ENCODE measurements around the gene CNTN4. TPM values are rescaled to one million over a fixed set of nuclear protein-coding genes. Genes with fewer than 3 reads are reported as not detected.

CNTN4 gene
- total RNA-seq, 1 experiment from 2014 or later = not detected

DNA sequence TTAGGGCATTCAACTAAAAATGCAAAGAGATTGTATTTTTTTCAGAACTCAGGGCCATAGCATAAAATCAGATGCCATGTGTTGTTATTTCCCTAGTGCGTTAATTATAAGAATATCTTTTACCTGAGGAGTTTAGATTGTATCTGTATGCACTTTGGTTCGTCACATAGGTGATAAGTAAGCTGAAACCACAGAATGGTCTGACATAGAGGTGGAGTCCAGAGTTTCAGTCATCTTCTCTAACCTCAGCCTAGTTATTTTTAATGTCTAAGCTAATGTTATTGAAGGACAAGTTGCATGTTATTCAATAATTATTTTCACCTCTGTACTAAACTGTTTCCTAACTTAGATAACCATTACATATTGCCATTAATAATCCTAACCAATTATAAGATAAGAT, 27.1 kb upstream of the CNTN4 start:
- no peak for TF ChIP-seq RELA (CRISPR knock-in tag; IDR thresholded peaks at IDR 0.05; ENCODE audit: borderline replicate concordance)
- TF ChIP-seq NFATC4 (CRISPR knock-in tag; IDR thresholded peaks at IDR 0.05) = no peak
- no peak for TF ChIP-seq NR2C2 (CRISPR knock-in tag; IDR thresholded peaks at IDR 0.05)
- no peak for TF ChIP-seq PRRX2 (CRISPR knock-in tag; IDR thresholded peaks at IDR 0.05)
- TF ChIP-seq MYBL2 (CRISPR knock-in tag; IDR thresholded peaks at IDR 0.05) = no peak
- no peak for TF ChIP-seq ZNF232 (CRISPR knock-in tag; IDR thresholded peaks at IDR 0.05)
- no peak for TF ChIP-seq SP1 (CRISPR knock-in tag; conservative IDR thresholded peaks at IDR 0.05)
- TF ChIP-seq, protein P1, sequence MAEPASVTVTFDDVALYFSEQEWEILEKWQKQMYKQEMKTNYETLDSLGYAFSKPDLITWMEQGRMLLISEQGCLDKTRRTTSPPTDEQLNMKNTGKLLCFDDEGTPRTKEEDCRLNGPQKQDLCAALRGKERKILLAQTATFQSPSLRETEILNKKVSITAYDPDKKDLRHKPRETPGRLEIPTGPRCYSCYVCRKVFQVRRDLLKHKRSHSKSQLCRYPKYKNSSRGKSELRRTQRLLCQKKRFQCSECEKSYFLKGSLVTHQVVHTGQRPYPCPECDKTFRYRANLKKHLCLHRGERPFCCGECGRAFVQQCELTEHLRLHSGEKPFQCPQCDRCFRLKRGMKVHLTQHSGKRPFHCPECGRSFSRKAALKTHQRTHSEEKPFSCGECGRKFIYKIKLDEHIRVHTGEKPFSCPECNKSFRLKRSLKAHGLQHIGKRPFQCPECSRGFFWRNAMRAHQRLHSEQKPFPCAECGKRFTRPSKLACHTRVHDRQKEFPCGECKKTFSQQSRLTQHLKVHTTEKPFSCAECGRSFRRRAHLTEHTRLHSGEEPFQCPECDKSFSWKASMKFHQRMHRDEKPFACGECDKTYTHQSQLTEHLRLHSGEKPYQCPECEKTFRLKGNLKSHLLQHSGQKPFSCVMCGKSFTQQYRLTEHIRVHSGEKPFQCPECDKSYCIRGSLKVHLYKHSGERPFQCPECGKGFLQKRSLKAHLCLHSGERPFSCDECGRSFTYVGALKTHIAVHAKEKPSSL (CRISPR knock-in tag; conservative IDR thresholded peaks at IDR 0.05) = no peak
- no peak for TF ChIP-seq E2F1 (CRISPR knock-in tag; IDR thresholded peaks at IDR 0.05)
- no peak for TF ChIP-seq MLX (CRISPR knock-in tag; IDR thresholded peaks at IDR 0.05)
- no peak for TF ChIP-seq TCF7 (CRISPR knock-in tag; IDR thresholded peaks at IDR 0.05; ENCODE audit: low read depth)
- no peak for TF ChIP-seq ZMAT4 (CRISPR knock-in tag; IDR thresholded peaks at IDR 0.05)
- no peak for TF ChIP-seq FOXK1 (CRISPR knock-in tag; IDR thresholded peaks at IDR 0.05)
- no peak for TF ChIP-seq ATF1 (CRISPR knock-in tag; IDR thresholded peaks at IDR 0.05)
- TF ChIP-seq, protein P2, sequence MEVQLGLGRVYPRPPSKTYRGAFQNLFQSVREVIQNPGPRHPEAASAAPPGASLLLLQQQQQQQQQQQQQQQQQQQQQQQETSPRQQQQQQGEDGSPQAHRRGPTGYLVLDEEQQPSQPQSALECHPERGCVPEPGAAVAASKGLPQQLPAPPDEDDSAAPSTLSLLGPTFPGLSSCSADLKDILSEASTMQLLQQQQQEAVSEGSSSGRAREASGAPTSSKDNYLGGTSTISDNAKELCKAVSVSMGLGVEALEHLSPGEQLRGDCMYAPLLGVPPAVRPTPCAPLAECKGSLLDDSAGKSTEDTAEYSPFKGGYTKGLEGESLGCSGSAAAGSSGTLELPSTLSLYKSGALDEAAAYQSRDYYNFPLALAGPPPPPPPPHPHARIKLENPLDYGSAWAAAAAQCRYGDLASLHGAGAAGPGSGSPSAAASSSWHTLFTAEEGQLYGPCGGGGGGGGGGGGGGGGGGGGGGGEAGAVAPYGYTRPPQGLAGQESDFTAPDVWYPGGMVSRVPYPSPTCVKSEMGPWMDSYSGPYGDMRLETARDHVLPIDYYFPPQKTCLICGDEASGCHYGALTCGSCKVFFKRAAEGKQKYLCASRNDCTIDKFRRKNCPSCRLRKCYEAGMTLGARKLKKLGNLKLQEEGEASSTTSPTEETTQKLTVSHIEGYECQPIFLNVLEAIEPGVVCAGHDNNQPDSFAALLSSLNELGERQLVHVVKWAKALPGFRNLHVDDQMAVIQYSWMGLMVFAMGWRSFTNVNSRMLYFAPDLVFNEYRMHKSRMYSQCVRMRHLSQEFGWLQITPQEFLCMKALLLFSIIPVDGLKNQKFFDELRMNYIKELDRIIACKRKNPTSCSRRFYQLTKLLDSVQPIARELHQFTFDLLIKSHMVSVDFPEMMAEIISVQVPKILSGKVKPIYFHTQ (CRISPR knock-in tag; IDR thresholded peaks at IDR 0.05) = no peak
- peaks cover 82% of the 10 kb centered on the region for H3K9me3 Mint-ChIP-seq
- ChIA-PET CTCF (no interaction called here), POLR2A (no interaction called here)
- peaks cover 74% of the 10 kb centered on the region for H3K36me3 Mint-ChIP-seq
- H3K4me3 Mint-ChIP-seq = no peak overlapping the region
- H3K4me1 Mint-ChIP-seq = no peaks in the 10 kb centered on the region
- H3K27ac Mint-ChIP-seq = no peak overlapping the region
- no peak for DNase-seq (ENCODE audit: low spot score)
- peaks cover 3% of the 10 kb centered on the region; the same call in 1 of the 2 replicates for H3K27me3 Mint-ChIP-seq (ENCODE audit: low read depth)
- no peak for ATAC-seq

DNA sequence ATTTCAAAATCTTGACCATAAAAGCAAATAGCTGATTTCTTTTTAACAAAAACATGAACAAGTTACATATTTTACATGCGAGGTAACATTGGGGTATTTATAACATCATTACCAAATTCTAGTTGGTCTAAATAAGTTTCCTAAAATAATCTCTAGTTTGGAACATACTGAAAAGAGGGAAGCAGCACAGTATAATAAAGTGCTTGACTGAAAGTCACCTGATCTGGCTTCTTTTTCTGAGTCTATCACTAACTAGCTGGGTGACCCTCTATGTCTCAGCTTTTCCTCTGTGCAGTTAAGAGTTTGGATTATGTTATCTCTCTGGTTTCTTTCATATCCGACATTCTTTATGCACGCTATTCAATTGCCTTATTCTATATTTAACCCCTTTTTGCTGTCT, 19.8 kb upstream of the CNTN4 start:
- DNase-seq (ENCODE audit: low spot score) (no peak), ATAC-seq (no peak)
- POLR2A ChIA-PET = no interaction called here
- H3K27me3 Mint-ChIP-seq (ENCODE audit: low read depth) = peaks cover 4% of the 10 kb centered on the region; the same call in 1 of the 2 replicates
- H3K27ac Mint-ChIP-seq = no peak overlapping the region
- H3K9me3 Mint-ChIP-seq = peaks cover 86% of the 10 kb centered on the region
- no peaks in the 10 kb centered on the region for H3K4me1 Mint-ChIP-seq
- H3K4me3 Mint-ChIP-seq = no peak overlapping the region
- CTCF ChIA-PET = no interaction called here
- H3K36me3 Mint-ChIP-seq = peaks cover 73% of the 10 kb centered on the region
- TF ChIP-seq, protein P3, sequence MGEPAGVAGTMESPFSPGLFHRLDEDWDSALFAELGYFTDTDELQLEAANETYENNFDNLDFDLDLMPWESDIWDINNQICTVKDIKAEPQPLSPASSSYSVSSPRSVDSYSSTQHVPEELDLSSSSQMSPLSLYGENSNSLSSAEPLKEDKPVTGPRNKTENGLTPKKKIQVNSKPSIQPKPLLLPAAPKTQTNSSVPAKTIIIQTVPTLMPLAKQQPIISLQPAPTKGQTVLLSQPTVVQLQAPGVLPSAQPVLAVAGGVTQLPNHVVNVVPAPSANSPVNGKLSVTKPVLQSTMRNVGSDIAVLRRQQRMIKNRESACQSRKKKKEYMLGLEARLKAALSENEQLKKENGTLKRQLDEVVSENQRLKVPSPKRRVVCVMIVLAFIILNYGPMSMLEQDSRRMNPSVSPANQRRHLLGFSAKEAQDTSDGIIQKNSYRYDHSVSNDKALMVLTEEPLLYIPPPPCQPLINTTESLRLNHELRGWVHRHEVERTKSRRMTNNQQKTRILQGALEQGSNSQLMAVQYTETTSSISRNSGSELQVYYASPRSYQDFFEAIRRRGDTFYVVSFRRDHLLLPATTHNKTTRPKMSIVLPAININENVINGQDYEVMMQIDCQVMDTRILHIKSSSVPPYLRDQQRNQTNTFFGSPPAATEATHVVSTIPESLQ (CRISPR knock-in tag; IDR thresholded peaks at IDR 0.05) = no peak
- TF ChIP-seq, protein P4, sequence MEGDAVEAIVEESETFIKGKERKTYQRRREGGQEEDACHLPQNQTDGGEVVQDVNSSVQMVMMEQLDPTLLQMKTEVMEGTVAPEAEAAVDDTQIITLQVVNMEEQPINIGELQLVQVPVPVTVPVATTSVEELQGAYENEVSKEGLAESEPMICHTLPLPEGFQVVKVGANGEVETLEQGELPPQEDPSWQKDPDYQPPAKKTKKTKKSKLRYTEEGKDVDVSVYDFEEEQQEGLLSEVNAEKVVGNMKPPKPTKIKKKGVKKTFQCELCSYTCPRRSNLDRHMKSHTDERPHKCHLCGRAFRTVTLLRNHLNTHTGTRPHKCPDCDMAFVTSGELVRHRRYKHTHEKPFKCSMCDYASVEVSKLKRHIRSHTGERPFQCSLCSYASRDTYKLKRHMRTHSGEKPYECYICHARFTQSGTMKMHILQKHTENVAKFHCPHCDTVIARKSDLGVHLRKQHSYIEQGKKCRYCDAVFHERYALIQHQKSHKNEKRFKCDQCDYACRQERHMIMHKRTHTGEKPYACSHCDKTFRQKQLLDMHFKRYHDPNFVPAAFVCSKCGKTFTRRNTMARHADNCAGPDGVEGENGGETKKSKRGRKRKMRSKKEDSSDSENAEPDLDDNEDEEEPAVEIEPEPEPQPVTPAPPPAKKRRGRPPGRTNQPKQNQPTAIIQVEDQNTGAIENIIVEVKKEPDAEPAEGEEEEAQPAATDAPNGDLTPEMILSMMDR (IDR thresholded peaks at IDR 0.05) = no peak
- no peak for TF ChIP-seq SMAD3 (CRISPR knock-in tag; IDR thresholded peaks at IDR 0.05; ENCODE audit: borderline replicate concordance)
- TF ChIP-seq, protein P5, sequence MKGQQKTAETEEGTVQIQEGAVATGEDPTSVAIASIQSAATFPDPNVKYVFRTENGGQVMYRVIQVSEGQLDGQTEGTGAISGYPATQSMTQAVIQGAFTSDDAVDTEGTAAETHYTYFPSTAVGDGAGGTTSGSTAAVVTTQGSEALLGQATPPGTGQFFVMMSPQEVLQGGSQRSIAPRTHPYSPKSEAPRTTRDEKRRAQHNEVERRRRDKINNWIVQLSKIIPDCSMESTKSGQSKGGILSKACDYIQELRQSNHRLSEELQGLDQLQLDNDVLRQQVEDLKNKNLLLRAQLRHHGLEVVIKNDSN (CRISPR knock-in tag; IDR thresholded peaks at IDR 0.05) = no peak
- no peak for TF ChIP-seq RORB (CRISPR knock-in tag; IDR thresholded peaks at IDR 0.05)
- TF ChIP-seq FOXJ3 (CRISPR knock-in tag; IDR thresholded peaks at IDR 0.05; ENCODE audit: borderline replicate concordance) = no peak
- TF ChIP-seq CREB1 (CRISPR knock-in tag; IDR thresholded peaks at IDR 0.05) = no peak
- TF ChIP-seq JUN (CRISPR knock-in tag; IDR thresholded peaks at IDR 0.05) = no peak
- TF ChIP-seq SP1 (CRISPR knock-in tag; conservative IDR thresholded peaks at IDR 0.05) = no peak
- no peak for TF ChIP-seq HMGA2 (CRISPR knock-in tag; IDR thresholded peaks at IDR 0.05)
